OCI-LY7 (cell line): ENCODE measurements around the gene ADISSP. TPM values are rescaled to one million over a fixed set of nuclear protein-coding genes. Genes with fewer than 3 reads are reported as not detected.
A peak's percentile ranks its signal among the peaks of the same experiment; 100 is the strongest.

Experiments
- BruUV-seq: library from RNA; stranded (reverse); fragments of 400-500 nt; replicated peaks from 2 replicates; lab custom pipeline; 2021; lab: Mats Ljungman, UMichigan
- CTCF ChIA-PET: fragments of 300-600 bp; sonication (Branson Sonifier 250); formaldehyde crosslinking; loops from one replicate; lab custom pipeline; 2022; ENCODE audit warnings: antibody characterized with exemption; ENCODE audit not compliant: unreplicated experiment; lab: Charles Lee
- POLR2A ChIA-PET: fragments of 300-600 bp; sonication (Branson Sonifier 250); formaldehyde crosslinking; loops from one replicate; lab custom pipeline; 2022; ENCODE audit warnings: antibody characterized with exemption; lab: Charles Lee
- DNase-seq: peaks from one replicate; pipeline ENCODE4 v3.0.0-alpha.2; 2015; ENCODE audit warnings: low spot score
- H2AFZ ChIP-seq: fragments of 200-600 bp; sonication (generic), shearing (Covaris generic); 2 replicates; pipeline ENCODE4 v1.6.1; 2014; ENCODE audit warnings: mild to moderate bottlenecking, antibody characterized with exemption, low read length, moderate library complexity
- H3K27ac ChIP-seq: fragments of 200-600 bp; sonication (generic); 2 replicates; pipeline ENCODE4 v1.5.1; 2014; ENCODE audit warnings: mixed run types, low read depth, mild to moderate bottlenecking, moderate library complexity, low read length, inconsistent platforms; ENCODE audit not compliant: poor library complexity, severe bottlenecking
- H3K36me3 ChIP-seq: fragments of 200-600 bp; sonication (generic); 2 replicates; pipeline ENCODE4 v1.6.1; 2014; ENCODE audit warnings: mild to moderate bottlenecking, antibody characterized with exemption, low read length, moderate library complexity, mixed read lengths; ENCODE audit not compliant: insufficient read depth
- H3K4me1 ChIP-seq: fragments of 200-600 bp; sonication (generic); 2 replicates; pipeline ENCODE4 v1.5.1; 2014; ENCODE audit warnings: mild to moderate bottlenecking, low read length; ENCODE audit not compliant: insufficient read depth, poor library complexity, severe bottlenecking
- H3K4me2 ChIP-seq: fragments of 200-600 bp; sonication (generic); 2 replicates; pipeline ENCODE4 v1.6.1; 2014; ENCODE audit warnings: mild to moderate bottlenecking, low read length
- H3K4me3 ChIP-seq: fragments of 200-600 bp; sonication (generic); 2 replicates; pipeline ENCODE4 v1.5.1; 2014; ENCODE audit warnings: mild to moderate bottlenecking, low read depth, low read length; ENCODE audit not compliant: poor library complexity, severe bottlenecking
- H3K79me2 ChIP-seq: fragments of 200-600 bp; sonication (generic); 2 replicates; pipeline ENCODE4 v1.6.1; 2016; ENCODE audit warnings: low read depth, mild to moderate bottlenecking, low read length, moderate library complexity, mixed read lengths; ENCODE audit not compliant: insufficient read depth
- H3K9me2 ChIP-seq: fragments of 200-600 bp; sonication (generic); 2 replicates; pipeline ENCODE4 v1.6.1; 2016; ENCODE audit warnings: mild to moderate bottlenecking, low read length, mixed read lengths; ENCODE audit not compliant: insufficient read depth
- H3K9me3 ChIP-seq: fragments of 200-600 bp; sonication (generic); 2 replicates; pipeline ENCODE4 v1.6.1; 2014; ENCODE audit warnings: mild to moderate bottlenecking, mixed run types, low read length, mixed read lengths
- H4K20me1 ChIP-seq: fragments of 200-600 bp; sonication (generic); 2 replicates; pipeline ENCODE4 v1.6.1; 2014; ENCODE audit warnings: mild to moderate bottlenecking, antibody characterized with exemption, low read length, moderate library complexity, mixed read lengths; ENCODE audit not compliant: insufficient read depth
- EZH2phosphoT487 ChIP-seq: fragments of 200-600 bp; sonication (generic); IDR thresholded peaks from 2 replicates; pipeline ENCODE4 v1.6.1; 2018; ENCODE audit warnings: low read depth, borderline replicate concordance, mild to moderate bottlenecking, mixed run types, antibody characterized with exemption, low read length, moderate library complexity, mixed read lengths
- intact Hi-C: fragments of 100-400 bp; cut with micrococcal nuclease; formaldehyde crosslinking; loops from one replicate; pipeline ENCODE4 v1.10.0; 2022; ENCODE audit not compliant: unreplicated experiment
- total RNA-seq, 2 experiments: library from RNA; depleted of rRNA in 1 of 2; stranded (reverse); fragments of >200 nt in 1 of 2; shearing (Covaris generic) in 1 of 2; gene quantifications; 2 replicates each; pipeline ENCODE4 v1.2.3, GENCODE V29; 2014 to 2022
- TF ChIP-seq, protein P1 (sequence below): fragments of 200-600 bp; sonication (generic); conservative IDR thresholded peaks from 2 replicates; pipeline ENCODE4 v1.5.1; 2014; ENCODE audit warnings: mild to moderate bottlenecking, antibody characterized with exemption, low read length, moderate library complexity, mixed read lengths

ADISSP gene
- total RNA-seq, 2 experiments from 2014 or later, result 64.4 to 66.7 TPM

DNA sequence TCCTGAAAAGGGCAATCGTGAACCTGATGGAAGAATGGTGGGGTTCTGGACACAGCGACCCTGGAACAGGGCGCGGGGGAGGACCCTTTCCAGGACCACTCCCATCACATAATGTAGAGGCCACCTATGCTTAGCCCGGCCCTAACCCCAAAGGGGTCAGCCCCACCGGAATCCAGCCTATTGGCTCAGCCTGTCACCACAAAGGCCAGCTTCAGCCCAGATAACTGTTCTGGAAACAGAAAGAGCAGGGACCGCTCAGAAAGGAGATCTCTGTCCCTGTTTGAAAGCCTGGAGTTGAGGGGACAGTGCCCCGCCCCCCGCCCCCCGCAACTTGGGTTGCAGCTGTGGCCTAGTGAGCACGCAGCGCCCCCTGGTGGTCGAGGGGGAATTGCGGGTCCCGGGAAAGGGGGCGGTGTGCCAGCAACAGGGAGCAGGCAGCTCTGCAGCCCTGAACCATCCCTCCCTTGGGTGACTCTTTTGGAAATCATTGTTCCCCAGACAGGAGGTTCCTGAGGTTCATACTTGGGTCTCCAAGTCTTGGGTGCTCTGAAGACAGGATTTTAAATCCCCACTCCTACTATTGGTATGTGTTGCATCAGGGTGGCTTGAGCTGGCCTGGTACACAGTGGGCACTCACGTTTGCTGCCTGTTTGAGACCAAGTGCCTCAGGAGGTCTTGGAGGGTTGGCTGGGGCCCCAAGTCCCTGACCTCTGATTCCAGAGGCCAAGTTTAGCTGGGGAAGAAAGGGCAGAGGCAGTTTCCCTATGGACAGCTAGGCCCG, 56.7 kb downstream of the ADISSP start:
- no peak overlapping the region for H3K4me2 ChIP-seq
- peak; percentile 59 for DNase-seq
- intact Hi-C loops, result loop anchor here (1.0 to 10.0 kb wide), 3 partner anchors 35 to 148 kb away; no protein-coding TSS in a partner anchor
- H3K36me3 ChIP-seq, result no peaks in the 10 kb centered on the region
- CTCF ChIA-PET, result interaction anchor here (0.8 to 1.6 kb wide), 6 partner anchors 9 to 151 kb away, joined by 3 to 5 read pairs (median 4); partner anchors contain the start of gene ADISSP
- no peaks in the 10 kb centered on the region for H4K20me1 ChIP-seq
- no peak for TF ChIP-seq EZH2phosphoT487
- TF ChIP-seq, protein P1, sequence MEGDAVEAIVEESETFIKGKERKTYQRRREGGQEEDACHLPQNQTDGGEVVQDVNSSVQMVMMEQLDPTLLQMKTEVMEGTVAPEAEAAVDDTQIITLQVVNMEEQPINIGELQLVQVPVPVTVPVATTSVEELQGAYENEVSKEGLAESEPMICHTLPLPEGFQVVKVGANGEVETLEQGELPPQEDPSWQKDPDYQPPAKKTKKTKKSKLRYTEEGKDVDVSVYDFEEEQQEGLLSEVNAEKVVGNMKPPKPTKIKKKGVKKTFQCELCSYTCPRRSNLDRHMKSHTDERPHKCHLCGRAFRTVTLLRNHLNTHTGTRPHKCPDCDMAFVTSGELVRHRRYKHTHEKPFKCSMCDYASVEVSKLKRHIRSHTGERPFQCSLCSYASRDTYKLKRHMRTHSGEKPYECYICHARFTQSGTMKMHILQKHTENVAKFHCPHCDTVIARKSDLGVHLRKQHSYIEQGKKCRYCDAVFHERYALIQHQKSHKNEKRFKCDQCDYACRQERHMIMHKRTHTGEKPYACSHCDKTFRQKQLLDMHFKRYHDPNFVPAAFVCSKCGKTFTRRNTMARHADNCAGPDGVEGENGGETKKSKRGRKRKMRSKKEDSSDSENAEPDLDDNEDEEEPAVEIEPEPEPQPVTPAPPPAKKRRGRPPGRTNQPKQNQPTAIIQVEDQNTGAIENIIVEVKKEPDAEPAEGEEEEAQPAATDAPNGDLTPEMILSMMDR, result peak; percentile 97
- H3K4me3 ChIP-seq, result no peak overlapping the region
- no peaks in the 10 kb centered on the region for H3K9me2 ChIP-seq
- H3K9me3 ChIP-seq, result no peaks in the 10 kb centered on the region
- no TSS peak for BruUV-seq
- H3K27ac ChIP-seq, result no peak overlapping the region
- H3K79me2 ChIP-seq, result no peaks in the 10 kb centered on the region
- H2AFZ ChIP-seq, result 0 out of 2 replicates have a peak overlapping the region, but pooled peaks have one; percentile 18
- POLR2A ChIA-PET, result no interaction called here
- H3K4me1 ChIP-seq, result no peaks in the 10 kb centered on the region

DNA sequence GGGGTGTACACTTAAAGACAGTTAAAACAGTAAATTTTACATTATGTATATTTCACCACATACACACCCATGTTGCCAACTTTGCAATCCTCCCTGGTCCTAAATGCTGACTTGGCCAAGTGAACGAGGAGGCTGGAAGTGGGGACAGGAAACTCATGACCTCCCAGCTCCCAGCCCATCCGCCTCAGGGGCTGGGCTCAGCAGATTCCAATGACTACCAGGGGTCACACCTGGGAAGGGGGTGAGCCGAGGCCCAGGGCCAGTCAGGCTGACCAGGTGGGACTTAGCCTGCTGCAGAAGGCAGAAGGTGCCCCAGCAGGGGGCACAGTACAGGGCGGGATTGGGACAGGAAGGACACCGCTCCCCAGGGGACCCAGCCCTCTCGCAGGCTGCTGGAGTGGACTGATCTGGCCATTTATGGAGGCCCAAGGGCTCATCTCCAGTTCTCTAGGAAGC, 57.5 kb downstream of the ADISSP start:
- H3K4me3 ChIP-seq, result no peak overlapping the region
- H3K4me2 ChIP-seq, result no peak overlapping the region
- ChIA-PET POLR2A (no interaction called here), CTCF (interaction anchor here (0.9 to 1.6 kb wide), 4 partner anchors 33 to 150 kb away, joined by 3 to 5 read pairs (median 4); partner anchors contain the start of gene ADISSP)
- DNase-seq, result no peak
- H3K36me3 ChIP-seq, result no peaks in the 10 kb centered on the region
- no peak overlapping the region for H3K27ac ChIP-seq
- TF ChIP-seq EZH2phosphoT487, result no peak
- TF ChIP-seq, protein P1, result 0 out of 2 replicates have a peak, but pooled peaks have one; percentile 5
- no peaks in the 10 kb centered on the region for H3K9me3 ChIP-seq
- no peaks in the 10 kb centered on the region for H3K9me2 ChIP-seq
- no peaks in the 10 kb centered on the region for H3K79me2 ChIP-seq
- no peaks in the 10 kb centered on the region for H4K20me1 ChIP-seq
- H3K4me1 ChIP-seq, result no peaks in the 10 kb centered on the region
- H2AFZ ChIP-seq, result no peak overlapping the region
- intact Hi-C loops, result loop anchor here (10.0 kb wide), 1 partner anchor 55 kb away; no protein-coding TSS in a partner anchor
- no TSS peak for BruUV-seq
